Activated naive CD4-positive, alpha-beta T cell treated with Interleukin-2 at 50 U/mL for 16 hours (primary cell): ENCODE data around the gene LCE1C.

Source experiments
- DNase-seq: peaks from one replicate; pipeline ENCODE4 v3.0.0-alpha.2; 2020

Gene LCE1C

GRCh38 chr1:152806576-152806975 lies at the start of gene LCE1C:
TSS of gene LCE1C (minus strand) at chr1:152806651. CDS start at chr1:152805478, 1,173 bp downstream.
- DNase-seq = no peak

DNA sequence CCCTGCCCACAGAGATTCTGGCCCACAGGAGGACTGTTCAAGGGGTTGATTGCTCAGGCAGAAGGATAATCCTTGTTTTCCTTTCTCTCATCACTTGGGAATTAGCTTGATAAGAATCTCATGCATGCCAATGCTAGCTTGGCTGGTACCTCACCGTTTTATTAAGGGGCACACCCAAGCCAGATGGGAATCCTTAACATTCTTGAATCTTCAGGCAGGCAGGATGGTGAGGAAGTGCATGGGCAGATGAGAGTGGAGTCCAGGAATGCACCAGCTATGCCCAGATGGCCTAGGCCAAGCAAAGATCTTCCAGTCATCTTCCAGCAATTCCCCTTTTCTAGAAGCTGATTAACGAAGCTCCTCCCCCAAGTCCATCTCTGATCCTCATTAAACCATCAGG lies 49.2 kb upstream of the LCE1C start:
- DNase-seq = no peak

DNA sequence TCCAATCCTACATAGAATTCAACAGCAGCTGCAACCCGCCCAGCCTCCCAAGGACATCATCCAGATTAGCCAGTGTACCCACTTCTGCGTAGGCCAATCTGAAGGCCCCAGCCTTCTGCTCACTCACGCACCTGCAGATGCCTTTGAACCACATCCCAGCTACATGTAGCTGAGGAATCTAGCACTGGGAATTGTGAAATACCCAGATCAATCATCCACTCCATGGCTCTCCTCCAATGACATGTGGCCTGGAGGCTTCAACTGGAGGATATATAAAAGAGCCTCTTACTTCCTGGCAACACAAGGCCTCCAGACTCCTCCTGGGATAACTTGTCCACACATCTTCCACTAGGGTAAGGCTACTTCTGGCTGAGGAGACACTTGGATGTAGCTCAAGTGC lies 36.1 kb upstream of the LCE1C start, which contains the start of gene LCE6A:
Gene LCE6A (plus strand): TSS at position 301 of the 400 bp plus-strand sequence. CDS start 665 bp downstream, outside the sequence.
- DNase-seq = no peak

DNA sequence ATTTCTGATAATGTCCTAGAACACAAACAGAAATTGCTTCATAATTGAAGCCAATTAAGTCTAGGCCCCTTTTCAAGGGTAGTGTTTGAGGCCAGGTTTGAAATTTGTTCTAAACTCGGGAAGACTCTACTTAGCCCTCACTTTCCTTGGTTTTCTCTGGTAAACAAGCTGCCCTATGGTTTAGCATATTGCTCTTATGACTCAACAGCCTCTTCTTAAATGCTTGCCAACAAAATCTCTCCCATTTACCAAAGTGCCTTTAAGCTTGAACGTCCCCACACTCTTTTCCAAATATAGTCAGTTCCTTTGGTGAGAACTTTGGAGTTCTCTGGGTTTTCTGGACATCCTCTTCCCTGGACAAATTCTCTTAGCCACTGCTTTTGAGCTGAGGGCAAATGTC lies 30.4 kb upstream of the LCE1C start:
- DNase-seq = no peak

GRCh38 chr1:152827173-152827572 lies 20.7 kb upstream of the LCE1C start, which contains the start of gene LCE1A:
TSS of gene LCE1A (plus strand) at chr1:152827473. CDS start at chr1:152827473, 0 bp downstream.
- no peak for DNase-seq

DNA sequence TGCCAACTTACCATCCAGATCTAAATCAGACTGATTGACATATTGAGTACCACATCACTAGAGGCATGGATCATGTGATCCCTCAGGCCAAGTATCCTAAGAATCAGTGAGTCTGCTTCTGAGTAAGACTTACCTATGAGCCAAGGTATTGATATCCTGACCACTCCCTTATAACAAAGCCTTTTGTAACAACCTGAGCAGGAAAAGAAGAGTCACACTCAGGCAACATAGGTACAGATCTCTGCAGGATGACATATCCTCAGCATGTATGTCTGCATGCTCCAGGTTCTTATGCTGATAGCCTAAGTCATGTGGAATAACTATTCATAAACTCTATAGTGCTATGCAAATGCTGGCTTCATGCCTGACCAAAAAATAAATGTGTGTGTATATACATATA lies 18.5 kb upstream of the LCE1C start:
- no peak for DNase-seq

DNA sequence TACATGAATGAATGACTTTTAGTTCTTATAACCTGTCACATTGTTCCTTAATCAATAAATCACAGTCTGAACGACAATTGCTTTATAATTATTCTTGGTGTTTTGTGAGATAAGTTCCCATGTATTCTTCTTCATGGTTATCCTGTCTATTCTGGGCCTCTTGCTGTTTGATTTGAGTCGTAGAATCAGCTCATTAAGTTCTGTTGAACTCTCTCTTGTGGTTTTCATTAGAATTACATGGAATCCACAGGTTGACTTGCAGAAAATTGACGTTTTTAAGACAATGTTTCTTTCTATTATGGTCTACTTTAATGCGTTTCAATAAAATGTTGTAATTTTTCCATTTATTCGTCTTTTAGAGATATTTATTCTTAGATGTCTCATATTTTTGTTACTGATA lies 16.8 kb upstream of the LCE1C start:
- no peak for DNase-seq

DNA sequence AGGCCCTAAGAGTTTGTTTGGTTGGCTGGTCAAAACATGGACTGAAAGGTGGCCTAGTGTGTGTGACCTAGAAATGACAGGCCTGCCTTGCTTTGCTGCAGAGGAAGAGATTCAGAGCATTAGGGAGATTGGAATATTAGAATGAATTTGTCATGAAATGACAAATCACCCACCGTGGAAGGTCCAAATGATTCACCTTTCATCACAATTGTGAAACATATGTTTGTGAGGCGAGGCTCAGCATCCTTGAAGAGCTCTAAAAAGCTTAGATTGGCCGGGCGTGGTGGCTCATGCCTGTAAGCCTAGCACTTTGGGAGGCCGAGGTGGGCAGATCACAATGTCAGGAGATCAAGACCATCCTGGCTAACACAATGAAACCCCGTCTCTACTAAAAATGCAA lies 10.9 kb upstream of the LCE1C start:
- DNase-seq = no peak

- DNase-seq = no peak
These were observed 5.2 kb upstream of the LCE1C start, which contains the start of gene LCE1B for GRCh38 chr1:152811671-152812070. TSS of gene LCE1B (plus strand) at chr1:152811971. CDS start at chr1:152812447, 476 bp downstream.

- DNase-seq = no peak
These were observed 4.6 kb upstream of the LCE1C start for GRCh38 chr1:152811050-152811449.

DNA sequence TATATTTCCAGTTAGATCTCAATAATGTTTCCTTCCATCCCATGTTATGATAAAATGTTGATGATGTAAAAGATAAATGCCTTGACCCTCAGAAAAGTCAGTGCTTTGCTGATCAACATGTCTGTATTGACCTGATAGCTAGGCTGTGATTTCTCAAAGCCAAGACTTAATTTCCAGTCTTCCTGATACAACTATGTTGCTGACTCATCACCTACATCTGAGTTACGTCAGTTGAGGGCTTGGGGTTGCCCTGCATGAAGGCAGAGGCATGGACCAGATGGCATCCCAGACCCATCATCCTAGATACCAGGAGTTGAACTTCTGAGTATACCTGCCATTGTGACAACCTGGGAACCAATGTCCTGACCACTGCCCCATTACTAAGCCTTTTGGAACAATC lies 5.1 kb downstream of the LCE1C start:
- no peak for DNase-seq

DNA sequence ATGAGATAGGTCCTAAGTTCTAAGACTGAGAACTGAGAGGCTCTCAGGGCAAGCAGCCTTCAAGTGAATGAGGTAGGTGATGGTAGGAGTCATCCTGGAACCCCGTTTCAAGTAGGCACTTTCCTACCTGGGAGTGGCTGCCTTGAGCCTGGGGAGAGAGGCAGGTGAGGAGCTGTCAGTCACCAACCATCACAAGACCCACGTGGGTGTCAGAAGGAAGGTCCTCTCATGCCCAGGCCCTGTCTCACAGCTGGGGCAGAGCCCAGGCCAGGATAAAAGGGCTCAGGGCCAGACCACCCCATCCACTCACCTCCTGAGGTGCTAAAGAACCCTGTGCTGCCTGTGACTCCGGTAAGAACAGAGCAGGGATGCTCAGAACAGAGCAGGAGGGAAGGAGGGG lies 10.0 kb downstream of the LCE1C start, which contains the start of gene LCE1D:
Gene LCE1D (plus strand): TSS at position 301 of the 400 bp plus-strand sequence. CDS start 1,074 bp downstream, outside the sequence.
- no peak for DNase-seq

GRCh38 chr1:152795686-152796085 lies 10.8 kb downstream of the LCE1C start:
- no peak for DNase-seq

DNA sequence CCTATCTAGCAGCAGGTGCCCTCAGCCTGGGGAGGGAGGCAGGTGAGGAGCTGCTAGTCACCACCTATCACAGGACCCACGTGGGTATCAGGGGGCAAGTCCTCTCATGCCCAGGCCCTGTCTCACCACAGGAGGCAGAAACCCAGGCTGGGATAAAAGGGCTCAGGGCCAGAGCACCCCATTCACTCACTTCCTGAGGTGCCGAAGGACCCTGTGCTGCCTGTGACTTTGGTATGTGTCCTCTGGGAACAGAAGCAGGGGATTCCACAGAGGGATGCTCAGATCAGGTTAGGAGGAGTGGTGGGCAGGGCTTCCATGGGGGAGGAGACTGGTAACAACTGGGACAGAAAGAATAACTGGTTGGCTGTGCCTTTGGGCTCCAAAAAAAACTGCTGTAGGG lies 20.4 kb downstream of the LCE1C start, which contains the start of gene LCE1E:
Gene LCE1E (plus strand): TSS at position 181 of the 400 bp plus-strand sequence. CDS start 1,043 bp downstream, outside the sequence.
- DNase-seq = no peak

GRCh38 chr1:152783095-152783494 lies 23.4 kb downstream of the LCE1C start:
- DNase-seq = no peak

GRCh38 chr1:152777510-152778137 lies 28.8 kb downstream of the LCE1C start:
- no peak for DNase-seq

DNA sequence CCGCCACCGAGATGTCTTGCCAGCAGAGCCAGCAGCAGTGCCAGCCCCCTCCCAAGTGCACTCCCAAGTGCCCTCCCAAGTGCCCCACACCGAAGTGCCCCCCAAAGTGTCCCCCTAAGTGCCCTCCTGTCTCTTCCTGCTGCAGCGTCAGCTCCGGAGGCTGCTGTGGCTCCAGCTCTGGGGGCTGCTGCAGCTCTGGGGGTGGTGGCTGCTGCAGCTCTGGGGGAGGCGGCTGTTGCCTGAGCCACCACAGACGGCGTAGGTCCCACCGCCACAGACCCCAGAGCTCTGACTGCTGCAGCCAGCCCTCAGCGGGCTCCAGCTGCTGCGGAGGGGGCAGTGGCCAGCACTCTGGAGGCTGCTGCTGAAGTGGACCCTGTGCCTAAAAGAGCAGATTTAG lies 30.1 kb downstream of the LCE1C start:
- no peak for DNase-seq

DNA sequence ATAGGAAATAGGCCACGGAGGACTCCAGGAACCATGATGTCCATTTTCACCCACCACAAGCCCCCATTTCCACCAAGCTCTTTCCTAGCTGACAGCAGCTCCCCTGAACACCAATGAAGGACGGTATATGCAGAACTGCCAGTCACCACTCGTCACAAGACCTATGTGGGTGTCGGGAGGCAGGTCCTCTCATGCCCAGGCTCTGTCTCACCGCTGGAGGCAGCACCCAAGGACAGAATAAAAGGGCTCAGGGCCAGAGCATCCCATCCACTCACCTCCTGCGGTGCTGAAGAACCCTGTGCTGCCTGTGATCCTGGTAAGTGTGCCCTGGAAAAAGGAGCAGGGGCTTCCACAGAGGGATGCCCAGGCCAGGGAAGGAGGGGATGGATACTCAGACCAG lies 31.6 kb downstream of the LCE1C start, which contains the start of gene LCE1F:
Gene LCE1F (plus strand): TSS at position 266 of the 400 bp plus-strand sequence. CDS start 1,232 bp downstream, outside the sequence.
- DNase-seq = no peak

GRCh38 chr1:152770411-152770810 lies 36.0 kb downstream of the LCE1C start:
- DNase-seq = no peak

GRCh38 chr1:152768847-152769533 lies 37.5 kb downstream of the LCE1C start:
- no peak for DNase-seq

DNA sequence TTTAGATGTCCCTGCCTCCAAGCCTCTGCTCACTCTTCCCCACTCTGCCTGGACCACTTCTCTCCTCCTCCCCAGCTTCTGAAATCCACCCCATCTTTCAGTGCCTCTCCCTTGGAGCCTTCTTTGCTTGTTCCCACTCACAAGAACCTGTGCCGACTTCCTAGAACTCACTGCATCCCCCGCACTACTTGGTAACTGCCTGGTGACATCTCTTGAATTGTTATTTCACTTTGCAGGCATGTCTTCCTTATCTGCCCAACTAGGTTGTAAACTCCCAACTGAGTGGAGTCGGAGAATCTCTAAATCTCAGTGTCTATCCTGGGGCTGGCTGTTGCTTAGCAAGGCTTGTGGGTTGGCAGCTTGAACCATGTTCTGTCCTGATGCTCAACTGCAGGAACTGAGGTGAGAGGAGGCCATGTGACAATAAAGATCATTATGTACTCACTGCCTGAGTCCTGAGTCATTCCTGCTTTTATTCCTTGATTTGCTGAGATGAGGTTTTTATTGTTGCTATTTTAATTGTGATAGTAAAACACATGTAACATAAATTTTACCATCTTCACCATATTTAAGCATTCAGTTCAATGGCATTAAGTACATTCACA lies 44.7 kb downstream of the LCE1C start:
- DNase-seq = no peak

GRCh38 chr1:152760551-152761190 lies 45.8 kb downstream of the LCE1C start:
- DNase-seq = no peak
